GM21423 (cell line): Measurements from ENCODE around the gene DUOX1.
"Not testable (repeated sequence)": the region's sequence is repeated elsewhere in the genome, so short reads cannot be mapped to it uniquely, and the experiment has no call there.

Experiments
- ATAC-seq: cut with Tn5 transposase; IDR thresholded peaks from one replicate; pipeline ENCODE4 v1.9.1; 2021; ENCODE audit warnings: mild to moderate bottlenecking, moderate library complexity; ENCODE audit not compliant: unreplicated experiment

Gene DUOX1

GRCh38 chr15:45120081-45120972 is 9.5 kb upstream of the DUOX1 start:
- ATAC-seq = no peak

- no peak for ATAC-seq
Observed at GRCh38 chr15:45121020-45121419, 8.8 kb upstream of the DUOX1 start.

GRCh38 chr15:45121706-45122417 is 7.9 kb upstream of the DUOX1 start:
- no peak for ATAC-seq

GRCh38 chr15:45122719-45123118 is 7.1 kb upstream of the DUOX1 start:
- ATAC-seq = no peak

GRCh38 chr15:45123397-45123796 is 6.4 kb upstream of the DUOX1 start:
- ATAC-seq = no peak

GRCh38 chr15:45126535-45127158 is 3.1 kb upstream of the DUOX1 start:
- no peak for ATAC-seq

GRCh38 chr15:45128971-45129639 is 689 bp upstream of the DUOX1 start:
- ATAC-seq = no peak

GRCh38 chr15:45130291-45131000 is 652 bp downstream of the DUOX1 start:
- ATAC-seq = no peak

- no peak for ATAC-seq
Observed at GRCh38 chr15:45131510-45131909, 1.7 kb downstream of the DUOX1 start.

GRCh38 chr15:45132844-45133560 is 3.2 kb downstream of the DUOX1 start:
- ATAC-seq = no peak

GRCh38 chr15:45133561-45133920 is 3.7 kb downstream of the DUOX1 start:
- ATAC-seq = no peak

GRCh38 chr15:45134046-45134445 is 4.3 kb downstream of the DUOX1 start:
- ATAC-seq = no peak

- ATAC-seq = no peak
Observed at GRCh38 chr15:45134682-45135604, 5.1 kb downstream of the DUOX1 start.

GRCh38 chr15:45135705-45136377 is 6.0 kb downstream of the DUOX1 start:
- ATAC-seq = not testable (repeated sequence)

- no peak for ATAC-seq
Observed at GRCh38 chr15:45136378-45136764, 6.6 kb downstream of the DUOX1 start.

GRCh38 chr15:45137703-45138102 is 7.9 kb downstream of the DUOX1 start:
- ATAC-seq = no peak

GRCh38 chr15:45138814-45139765 is 9.3 kb downstream of the DUOX1 start:
- ATAC-seq = no peak
